SK-N-SH treated with all-trans-retinoic acid at 6 μM for 48 hours (cell line): Measurements from ENCODE around the gene GRIK3.

Experiments
- ATAC-seq: fragments of 200-7000 bp; cut with Tn5 transposase; 3 replicates; pipeline ENCODE4 v1.9.1; 2020; ENCODE audit warnings: mild to moderate bottlenecking, moderate library complexity
- ARNTL ChIP-seq: fragments of 450-650 bp; formaldehyde crosslinking; IDR thresholded peaks from 2 replicates; pipeline ENCODE4 v1.5.0; 2020; ENCODE audit warnings: low read depth, mild to moderate bottlenecking, moderate library complexity, borderline replicate concordance
- BACH2 ChIP-seq: fragments of 250-450 bp; sonication (Bioruptor Pico); IDR thresholded peaks from 2 replicates; pipeline ENCODE4 v1.9.0; 2021; ENCODE audit warnings: mild to moderate bottlenecking, borderline replicate concordance
- CREB5 ChIP-seq: fragments of 250-450 bp; sonication (Bioruptor Pico); IDR thresholded peaks from 2 replicates; pipeline ENCODE4 v1.5.1; 2020; ENCODE audit warnings: low read depth, mild to moderate bottlenecking, moderate library complexity
- CSRNP3 ChIP-seq: fragments of 250-450 bp; sonication (Bioruptor Pico); IDR thresholded peaks from 2 replicates; pipeline ENCODE4 v1.5.1; 2021; ENCODE audit warnings: mild to moderate bottlenecking, moderate library complexity
- GLIS3 ChIP-seq: fragments of 250-450 bp; sonication (Bioruptor Pico); IDR thresholded peaks from 2 replicates; pipeline ENCODE4 v1.5.0; 2020; ENCODE audit warnings: mild to moderate bottlenecking, moderate library complexity
- POU6F1 ChIP-seq: fragments of 250-450 bp; sonication (Bioruptor Pico); IDR thresholded peaks from 2 replicates; pipeline ENCODE4 v1.8.0; 2021; ENCODE audit warnings: low read depth, mild to moderate bottlenecking, moderate library complexity, borderline replicate concordance
- PPARA ChIP-seq: fragments of 250-450 bp; sonication (Bioruptor Pico); IDR thresholded peaks from 2 replicates; pipeline ENCODE4 v1.5.0; 2020; ENCODE audit warnings: mild to moderate bottlenecking, borderline replicate concordance
- RARB ChIP-seq: fragments of 250-450 bp; sonication (Bioruptor Pico); IDR thresholded peaks from 2 replicates; pipeline ENCODE4 v1.8.0; 2021; ENCODE audit warnings: mild to moderate bottlenecking, moderate library complexity
- SNAI2 ChIP-seq: fragments of 250-450 bp; sonication (Bioruptor Pico); IDR thresholded peaks from 2 replicates; pipeline ENCODE4 v1.5.0; 2020; ENCODE audit warnings: mild to moderate bottlenecking, moderate library complexity
- TCF4 ChIP-seq: fragments of 250-450 bp; sonication (Bioruptor Pico); IDR thresholded peaks from 2 replicates; pipeline ENCODE4 v1.8.0; 2021; ENCODE audit warnings: mild to moderate bottlenecking, moderate library complexity, borderline replicate concordance
- TOX ChIP-seq: fragments of 250-450 bp; sonication (Bioruptor Pico); IDR thresholded peaks from 2 replicates; pipeline ENCODE4 v1.8.0; 2021; ENCODE audit warnings: mild to moderate bottlenecking, moderate library complexity, borderline replicate concordance
- TSHZ2 ChIP-seq: fragments of 250-450 bp; sonication (Bioruptor Pico); IDR thresholded peaks from 2 replicates; pipeline ENCODE4 v1.5.0; 2020; ENCODE audit warnings: mild to moderate bottlenecking, moderate library complexity
- ZFP3 ChIP-seq: fragments of 250-450 bp; sonication (Bioruptor Pico); IDR thresholded peaks from 2 replicates; pipeline ENCODE4 v1.5.0; 2020; ENCODE audit warnings: mild to moderate bottlenecking, moderate library complexity
- ZFP30 ChIP-seq: fragments of 450-650 bp; formaldehyde crosslinking; IDR thresholded peaks from 2 replicates; pipeline ENCODE4 v1.5.0; 2022; ENCODE audit warnings: mild to moderate bottlenecking, moderate library complexity
- ZNF565 ChIP-seq: fragments of 450-650 bp; formaldehyde crosslinking; conservative IDR thresholded peaks from 2 replicates; pipeline ENCODE4 v1.5.0; 2020; ENCODE audit warnings: low read depth, mild to moderate bottlenecking, moderate library complexity

Gene GRIK3

GRCh38 chr1:37058424-37058988 is 24.2 kb upstream of the GRIK3 start:
- ATAC-seq: no peak
- TF ChIP-seq SNAI2 (CRISPR knock-in tag) (no peak), TSHZ2 (CRISPR knock-in tag) (no peak), CREB5 (CRISPR knock-in tag) (no peak)
- TF ChIP-seq, all 23 proteins: peak for 0

GRCh38 chr1:37056325-37056724 is 22.0 kb upstream of the GRIK3 start:
- ATAC-seq: no peak
- TF ChIP-seq CSRNP3 (CRISPR knock-in tag): no peak
- TF ChIP-seq ZFP30 (CRISPR knock-in tag): no peak
- TF ChIP-seq SNAI2 (CRISPR knock-in tag): no peak
- TF ChIP-seq GLIS3 (CRISPR knock-in tag): no peak
- no peak for TF ChIP-seq TCF4 (CRISPR knock-in tag)
- TF ChIP-seq ZNF565 (CRISPR knock-in tag): no peak
- TF ChIP-seq POU6F1 (CRISPR knock-in tag): no peak
- no peak for TF ChIP-seq CREB5 (CRISPR knock-in tag)
- no peak for TF ChIP-seq BACH2

- TF ChIP-seq BACH2 (no peak), ZFP30 (CRISPR knock-in tag) (no peak)
- ATAC-seq: no peak
Measured at GRCh38 chr1:37055631-37056030, 21.3 kb upstream of the GRIK3 start.

- ATAC-seq: no peak
- TF ChIP-seq ZNF565 (CRISPR knock-in tag) (no peak), CREB5 (CRISPR knock-in tag) (no peak), ZFP30 (CRISPR knock-in tag) (no peak)
- TF ChIP-seq, all 23 proteins: peak for 0
Measured at GRCh38 chr1:37053173-37053572, 18.9 kb upstream of the GRIK3 start.

- no peak for ATAC-seq
- TF ChIP-seq RARB (CRISPR knock-in tag): no peak
- TF ChIP-seq SNAI2 (CRISPR knock-in tag): no peak
- no peak for TF ChIP-seq GLIS3 (CRISPR knock-in tag)
- no peak for TF ChIP-seq TOX (CRISPR knock-in tag)
- no peak for TF ChIP-seq POU6F1 (CRISPR knock-in tag)
- no peak for TF ChIP-seq ZFP3 (CRISPR knock-in tag)
- no peak for TF ChIP-seq ARNTL (CRISPR knock-in tag)
- no peak for TF ChIP-seq PPARA (CRISPR knock-in tag)
- no peak for TF ChIP-seq ZFP30 (CRISPR knock-in tag)
- TF ChIP-seq, all 23 proteins: peak for 0
Measured at GRCh38 chr1:37052120-37052519, 17.8 kb upstream of the GRIK3 start.
